ENCODE measurements around the gene COX4I2.

The COX4I2 gene

GRCh38 chr20:31676609-31676989 lies 38.9 kb downstream of the COX4I2 start:
- Histone ChIP-seq H3K4me1 (ENCODE audit: insufficient read depth, poor library complexity, severe bottlenecking) (peaks cover 65% of the 10 kb centered on the region), H3K9me3 (ENCODE audit: severe bottlenecking) (no peaks in the 10 kb centered on the region), H3K27me3 (ENCODE audit: insufficient read depth, poor library complexity, severe bottlenecking) (no peaks in the 10 kb centered on the region), H3K4me3 (ENCODE audit: severe bottlenecking) (no peak overlapping the region), H3K36me3 (ENCODE audit: low read depth) (peaks cover 100% of the 10 kb centered on the region), H3K27ac (ENCODE audit: poor library complexity, severe bottlenecking) (peak overlapping the region; percentile 66)
- TF ChIP-seq CTCF (IDR thresholded peaks at IDR 0.05; ENCODE audit: poor library complexity, severe bottlenecking): no peak
- ATAC-seq (ENCODE audit: low read depth): no peak
- no peak for DNase-seq (ENCODE audit: low spot score)

DNA sequence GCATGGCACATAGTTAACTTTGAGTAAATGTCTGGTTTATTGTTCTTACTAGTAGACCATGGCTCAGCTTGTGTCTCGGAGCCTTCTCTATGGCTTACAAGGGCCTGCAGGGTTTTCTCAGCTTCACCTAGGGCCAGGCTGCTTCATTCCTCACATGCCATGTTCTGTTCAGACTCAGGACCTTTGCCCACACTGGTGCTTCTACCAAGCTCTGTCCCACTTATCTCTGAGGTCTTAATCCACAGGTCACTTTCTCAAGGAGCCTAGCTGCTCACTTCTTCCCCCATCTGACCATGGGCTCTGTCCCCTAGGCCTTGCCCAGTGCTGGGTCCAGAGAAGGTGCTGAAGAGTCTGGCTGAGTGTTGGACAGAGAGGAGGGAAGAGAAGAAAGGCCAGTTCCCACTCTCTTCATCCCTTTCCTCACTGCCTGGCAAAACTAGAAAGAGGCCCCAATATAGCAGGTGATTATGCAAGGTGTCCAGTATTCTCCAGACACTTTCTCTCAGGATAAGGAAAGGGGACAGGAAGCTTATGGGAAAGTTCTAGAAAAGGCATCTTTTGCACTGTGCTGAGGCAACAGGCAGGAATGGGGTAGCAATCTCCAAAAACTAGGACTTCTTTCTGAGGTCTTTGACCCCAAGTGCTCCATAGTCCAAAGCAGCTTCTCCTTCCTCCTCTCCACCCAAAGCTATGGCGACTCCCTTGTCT lies 40.0 kb downstream of the COX4I2 start:
- Histone ChIP-seq H3K4me1 (ENCODE audit: insufficient read depth, poor library complexity, severe bottlenecking) (peaks cover 66% of the 10 kb centered on the region), H3K27ac (ENCODE audit: poor library complexity, severe bottlenecking) (peak overlapping the region; percentile 66), H3K27me3 (ENCODE audit: insufficient read depth, poor library complexity, severe bottlenecking) (no peaks in the 10 kb centered on the region), H3K9me3 (ENCODE audit: severe bottlenecking) (no peaks in the 10 kb centered on the region), H3K4me3 (ENCODE audit: severe bottlenecking) (no peak overlapping the region), H3K36me3 (ENCODE audit: low read depth) (peaks cover 100% of the 10 kb centered on the region)
- no peak for TF ChIP-seq CTCF (IDR thresholded peaks at IDR 0.05; ENCODE audit: poor library complexity, severe bottlenecking)
- DNase-seq (ENCODE audit: low spot score) (no peak), ATAC-seq (ENCODE audit: low read depth) (no peak)

DNA sequence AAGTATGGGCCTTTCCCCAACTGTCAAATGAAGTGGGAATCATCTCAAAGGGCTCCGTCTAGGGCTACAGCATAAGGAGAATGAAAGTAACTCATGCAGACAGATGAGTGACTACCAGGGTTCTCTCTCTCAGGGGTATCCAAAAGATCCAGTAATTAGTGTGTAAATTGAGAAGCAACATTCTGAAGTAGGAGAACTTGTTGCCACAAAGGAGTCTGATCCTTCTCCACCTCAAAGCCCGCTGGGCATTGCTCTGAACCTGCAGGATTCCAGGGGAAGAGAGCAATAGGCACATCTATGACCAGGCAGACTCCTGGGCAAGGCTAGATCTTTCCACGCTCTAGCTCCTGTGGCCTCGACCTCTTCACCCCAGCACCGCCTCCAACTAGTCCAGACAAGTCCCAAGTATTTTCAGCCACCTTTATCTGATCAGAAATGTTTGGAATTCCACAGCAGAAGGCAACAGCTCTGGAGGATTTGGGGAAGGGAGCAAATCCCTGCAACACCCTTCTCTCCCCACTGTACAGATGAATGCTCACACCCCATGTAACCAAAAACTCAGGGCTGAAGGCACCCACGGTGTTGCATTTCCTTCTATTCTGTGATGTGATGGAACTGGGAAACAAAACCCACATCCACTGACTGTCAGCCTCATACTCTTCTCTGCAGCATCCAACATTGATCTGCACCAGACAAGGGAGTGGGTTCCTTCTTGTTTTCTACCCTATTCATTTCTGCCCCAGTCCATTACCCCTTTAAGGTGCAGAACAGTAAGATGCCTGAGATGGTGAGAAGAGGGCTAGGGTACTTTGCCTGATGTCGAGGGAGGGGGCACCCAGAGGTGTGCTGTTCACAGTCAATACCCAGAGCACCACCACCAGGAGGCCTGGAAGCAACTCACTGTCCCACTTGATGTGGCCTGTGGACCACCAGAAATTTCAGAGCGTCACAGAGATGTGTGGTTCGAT lies 41.0 kb downstream of the COX4I2 start:
- TF ChIP-seq CTCF (IDR thresholded peaks at IDR 0.05; ENCODE audit: poor library complexity, severe bottlenecking): no peak
- peaks cover 70% of the 10 kb centered on the region for H3K4me1 ChIP-seq (ENCODE audit: insufficient read depth, poor library complexity, severe bottlenecking)
- peak; percentile 71 for ATAC-seq (ENCODE audit: low read depth)
- peak overlapping the region; percentile 66 for H3K27ac ChIP-seq (ENCODE audit: poor library complexity, severe bottlenecking)
- H3K36me3 ChIP-seq (ENCODE audit: low read depth): peaks cover 100% of the 10 kb centered on the region
- peak; percentile 91 for DNase-seq (ENCODE audit: low spot score)
- no peaks in the 10 kb centered on the region for H3K9me3 ChIP-seq (ENCODE audit: severe bottlenecking)
- no peaks in the 10 kb centered on the region for H3K27me3 ChIP-seq (ENCODE audit: insufficient read depth, poor library complexity, severe bottlenecking)
- no peak overlapping the region for H3K4me3 ChIP-seq (ENCODE audit: severe bottlenecking)

GRCh38 chr20:31679357-31680285 lies 41.9 kb downstream of the COX4I2 start:
- no peak for TF ChIP-seq CTCF (IDR thresholded peaks at IDR 0.05; ENCODE audit: poor library complexity, severe bottlenecking)
- peak overlapping the region; percentile 66 for H3K27ac ChIP-seq (ENCODE audit: poor library complexity, severe bottlenecking)
- H3K9me3 ChIP-seq (ENCODE audit: severe bottlenecking): no peaks in the 10 kb centered on the region
- DNase-seq (ENCODE audit: low spot score): no peak
- H3K4me1 ChIP-seq (ENCODE audit: insufficient read depth, poor library complexity, severe bottlenecking): peaks cover 70% of the 10 kb centered on the region
- H3K36me3 ChIP-seq (ENCODE audit: low read depth): peaks cover 100% of the 10 kb centered on the region
- H3K4me3 ChIP-seq (ENCODE audit: severe bottlenecking): no peak overlapping the region
- H3K27me3 ChIP-seq (ENCODE audit: insufficient read depth, poor library complexity, severe bottlenecking): no peaks in the 10 kb centered on the region
- peak; percentile 1; the same call in 2 of the 3 replicates for ATAC-seq (ENCODE audit: low read depth)

Measured in RWPE2 (cell line).